Measurements from ENCODE around the gene SCUBE1. TPM values are rescaled to one million over a fixed set of nuclear protein-coding genes. Genes with fewer than 3 reads are reported as not detected.

The SCUBE1 gene
- total RNA-seq, 1 donor from 2014 or later: 2.9 TPM

- DNase-seq (ENCODE audit: low spot score): no peak
- ATAC-seq: no peak
Observed at GRCh38 chr22:43304831-43305590, 38.2 kb downstream of the SCUBE1 start.

GRCh38 chr22:43303751-43304150 lies 39.4 kb downstream of the SCUBE1 start:
- DNase-seq (ENCODE audit: low spot score): no peak
- no peak for ATAC-seq

GRCh38 chr22:43303166-43303565 lies 40.0 kb downstream of the SCUBE1 start:
- no peak for DNase-seq (ENCODE audit: low spot score)

DNA sequence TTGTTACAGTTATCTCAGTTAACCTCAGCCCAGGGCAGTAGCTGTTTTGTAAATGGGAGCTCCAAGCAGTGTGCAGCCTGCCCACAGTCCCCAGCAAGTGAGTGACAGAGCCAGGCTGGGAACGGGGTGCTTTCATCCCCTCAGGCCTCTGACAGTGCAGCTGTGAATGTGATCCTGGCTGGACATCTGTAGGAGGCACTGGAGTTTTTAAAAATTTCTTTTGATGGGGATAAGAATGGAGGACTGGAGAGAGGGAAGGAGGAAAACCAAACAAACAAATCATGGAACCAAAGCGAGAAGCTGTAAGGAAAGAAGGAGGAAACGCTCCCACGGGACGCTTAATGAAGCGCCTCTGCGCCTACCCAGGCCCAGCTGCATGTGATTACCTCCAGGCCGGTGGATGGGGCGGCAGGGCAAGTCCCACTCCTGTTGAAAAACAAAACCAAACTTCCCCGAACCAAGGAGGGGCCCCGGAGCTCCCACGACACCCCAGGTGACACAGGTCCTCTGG lies 40.6 kb downstream of the SCUBE1 start:
- no peak for ATAC-seq
- DNase-seq (ENCODE audit: low spot score): no peak

More at GRCh38 chr22:43303166-43303565, 40.0 kb downstream of the SCUBE1 start:
- ATAC-seq: no peak

- ATAC-seq (no peak), DNase-seq (ENCODE audit: low spot score) (no peak)
Observed at GRCh38 chr22:43301866-43302265, 41.3 kb downstream of the SCUBE1 start.

- ATAC-seq (no peak), DNase-seq (ENCODE audit: low spot score) (no peak)
Observed at GRCh38 chr22:43300891-43301676, 42.1 kb downstream of the SCUBE1 start.

GRCh38 chr22:43299736-43300135 lies 43.4 kb downstream of the SCUBE1 start:
- ATAC-seq (no peak), DNase-seq (ENCODE audit: low spot score) (no peak)

DNA sequence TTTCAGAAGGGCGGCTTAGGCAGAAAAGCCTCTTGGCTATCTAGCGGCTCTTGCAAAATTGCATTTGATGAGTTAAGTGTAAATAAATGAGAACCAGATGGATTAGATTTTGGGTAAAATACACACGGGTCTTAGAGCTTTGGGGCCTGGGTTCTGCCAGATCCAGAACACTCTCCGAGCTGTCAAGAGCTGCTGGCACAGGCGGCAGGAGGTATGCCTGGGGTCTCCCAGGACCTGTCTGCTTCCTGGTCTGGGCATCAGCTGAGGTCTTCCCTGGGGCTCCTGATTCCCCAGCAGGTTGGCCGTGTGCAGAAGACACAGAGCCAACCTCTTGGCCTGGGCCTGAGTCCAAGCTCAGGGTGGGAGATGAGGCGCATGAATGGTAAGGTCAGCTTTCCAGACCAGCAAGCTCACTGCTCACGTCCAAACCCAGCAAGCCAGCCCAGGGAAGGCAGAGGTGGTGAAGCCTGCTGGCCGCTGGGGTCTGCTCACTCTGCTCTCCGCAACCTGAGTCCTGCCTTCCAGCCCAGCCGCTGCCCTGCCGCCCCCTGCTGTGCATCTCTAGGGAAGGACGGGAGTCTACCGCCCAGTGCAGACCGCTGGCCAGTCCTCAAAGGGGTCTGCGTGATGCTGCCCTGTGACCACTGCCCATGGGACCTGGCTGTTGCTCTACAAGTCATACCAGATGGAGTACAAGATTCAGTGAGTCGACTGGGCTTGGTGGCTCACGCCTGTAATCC lies 44.9 kb downstream of the SCUBE1 start:
- ATAC-seq: peak; percentile 17
- DNase-seq (ENCODE audit: low spot score): no peak

DNA sequence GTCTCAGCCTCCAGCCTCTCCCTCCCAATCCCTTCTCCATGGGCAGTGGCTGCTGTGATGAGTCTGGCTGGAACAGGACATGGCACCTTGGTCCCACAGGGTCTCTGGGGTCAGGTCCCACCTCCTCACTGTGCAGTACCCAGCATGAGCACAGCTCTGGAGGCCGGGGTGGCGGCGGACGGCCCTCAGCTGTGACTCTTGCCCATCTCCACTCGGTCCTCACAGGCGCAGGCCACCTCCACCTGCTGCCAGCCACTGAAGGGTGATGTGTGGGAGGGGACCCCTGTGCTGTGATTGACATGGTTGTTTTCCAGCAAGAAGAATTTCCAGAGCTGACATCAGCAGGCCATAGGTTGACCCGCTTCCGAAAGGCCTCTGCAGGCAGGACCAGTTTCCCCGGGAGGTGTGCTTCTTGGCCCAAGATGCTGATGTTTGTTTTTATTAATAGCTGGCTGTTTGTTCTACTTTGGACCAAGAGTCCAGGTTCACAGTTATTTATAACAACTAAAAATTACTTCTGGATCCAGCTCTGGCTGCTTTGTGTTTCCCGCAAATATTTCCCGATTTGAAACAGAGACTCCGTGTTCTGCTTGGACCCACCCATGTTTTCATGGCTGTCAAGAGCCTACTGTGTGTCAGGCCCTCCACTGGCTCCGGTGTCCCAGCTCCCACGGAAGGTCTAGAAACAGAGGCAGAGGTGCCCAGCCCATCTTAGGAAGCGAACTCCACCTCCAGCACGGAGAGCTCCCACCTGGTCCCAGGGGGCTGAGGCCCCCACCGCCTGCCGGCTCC lies 45.7 kb downstream of the SCUBE1 start:
- peak; percentile 70 for ATAC-seq
- DNase-seq (ENCODE audit: low spot score): no peak

DNA sequence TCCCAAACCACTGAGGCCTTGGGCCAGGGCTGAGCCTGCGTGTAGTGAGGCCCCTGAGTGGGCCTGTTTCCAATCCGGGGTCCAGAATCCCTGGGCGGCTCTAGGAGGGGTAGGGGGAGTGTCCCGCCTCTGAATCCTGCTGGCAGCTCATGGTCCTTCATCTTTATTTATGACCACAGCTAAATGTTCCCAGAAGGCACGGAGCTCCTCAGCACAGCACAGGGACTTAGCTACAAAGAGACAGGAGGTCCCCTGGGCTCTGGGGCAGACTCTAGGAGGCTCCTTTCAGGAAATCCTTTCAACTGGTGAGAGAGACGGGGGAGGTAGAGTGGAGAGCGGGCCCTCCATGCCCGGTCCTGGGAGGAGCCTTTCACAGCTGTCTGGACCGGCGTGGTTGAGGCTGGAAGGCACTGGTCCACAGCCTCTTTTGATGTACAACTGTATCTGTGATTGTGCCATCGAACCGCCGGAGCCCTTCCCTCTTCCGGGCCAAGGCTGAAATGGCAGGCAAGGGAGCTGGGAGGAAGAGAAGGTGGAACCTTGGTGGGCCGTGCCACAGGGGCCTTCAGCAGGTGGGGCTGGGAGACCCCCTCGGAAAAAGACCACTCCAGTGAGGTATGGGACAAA lies 46.8 kb downstream of the SCUBE1 start:
- DNase-seq (ENCODE audit: low spot score) (no peak), ATAC-seq (no peak)

GRCh38 chr22:43295660-43296059 lies 47.5 kb downstream of the SCUBE1 start:
- ATAC-seq (no peak), DNase-seq (ENCODE audit: low spot score) (no peak)

- DNase-seq (ENCODE audit: low spot score) (no peak), ATAC-seq (no peak)
Observed at GRCh38 chr22:43295173-43295572, 48.0 kb downstream of the SCUBE1 start.

DNA sequence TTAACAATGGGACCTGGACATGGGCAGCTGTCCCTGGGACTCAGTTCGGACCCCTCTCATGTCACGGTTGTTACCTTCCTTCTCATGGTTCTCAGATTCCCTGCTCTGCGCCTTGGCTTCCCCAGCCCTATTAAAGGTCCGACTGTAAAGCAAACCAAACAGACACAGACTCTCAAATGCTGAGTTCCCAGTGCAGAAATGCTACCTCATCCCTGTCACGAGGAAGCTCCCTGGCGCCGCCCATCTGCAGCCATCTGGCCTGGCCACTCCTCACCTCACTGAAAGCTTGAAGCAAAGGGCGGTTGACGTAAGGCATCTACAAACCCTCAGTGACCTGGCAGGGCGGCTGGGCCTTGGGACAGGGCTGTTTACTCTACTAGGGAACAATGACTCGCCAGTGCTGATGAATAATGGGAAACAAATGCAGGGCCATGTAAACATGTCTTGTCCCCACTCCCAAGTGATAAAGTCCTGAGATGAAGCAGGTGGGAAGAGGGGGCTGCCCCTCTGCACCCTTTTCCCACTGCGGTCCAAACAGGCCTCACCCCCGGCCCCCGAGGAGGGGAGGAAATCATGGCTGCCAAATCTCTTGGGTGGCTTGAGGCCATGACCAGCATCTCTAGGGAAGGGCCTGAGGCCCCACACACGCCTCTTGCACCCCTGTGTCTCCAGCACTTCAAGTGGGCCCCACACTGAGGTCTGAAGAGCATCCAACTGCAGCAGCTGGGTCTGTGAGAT lies 49.3 kb downstream of the SCUBE1 start:
- DNase-seq (ENCODE audit: low spot score) (no peak), ATAC-seq (no peak)

- no peak for DNase-seq (ENCODE audit: low spot score)
Observed at GRCh38 chr22:43293259-43293654, 49.9 kb downstream of the SCUBE1 start.

GRCh38 chr22:43292630-43293018 lies 50.5 kb downstream of the SCUBE1 start:
- DNase-seq (ENCODE audit: low spot score): no peak
- no peak for ATAC-seq

More at GRCh38 chr22:43293259-43293654, 49.9 kb downstream of the SCUBE1 start:
- ATAC-seq: no peak

DNA sequence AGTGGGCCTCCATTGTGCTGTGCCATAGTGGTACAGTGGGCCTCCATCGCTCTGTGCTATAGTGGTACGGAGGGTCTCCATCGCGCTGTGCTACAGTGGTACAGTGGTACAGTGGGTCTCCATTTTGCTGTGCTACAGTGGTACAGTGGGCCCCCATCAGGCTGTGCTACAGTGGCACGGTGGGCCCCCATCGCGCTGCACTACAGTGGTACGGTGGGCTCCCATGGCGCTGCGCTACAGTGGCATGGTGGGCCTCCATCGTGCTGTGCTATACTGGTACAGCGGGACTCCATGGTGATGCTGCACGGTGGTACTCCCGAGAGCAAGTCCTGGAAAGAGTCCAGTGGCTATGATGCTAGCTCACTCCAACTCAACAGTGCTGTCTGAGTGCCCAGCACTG lies 51.8 kb downstream of the SCUBE1 start:
- no peak for DNase-seq (ENCODE audit: low spot score)
- no peak for ATAC-seq

DNA sequence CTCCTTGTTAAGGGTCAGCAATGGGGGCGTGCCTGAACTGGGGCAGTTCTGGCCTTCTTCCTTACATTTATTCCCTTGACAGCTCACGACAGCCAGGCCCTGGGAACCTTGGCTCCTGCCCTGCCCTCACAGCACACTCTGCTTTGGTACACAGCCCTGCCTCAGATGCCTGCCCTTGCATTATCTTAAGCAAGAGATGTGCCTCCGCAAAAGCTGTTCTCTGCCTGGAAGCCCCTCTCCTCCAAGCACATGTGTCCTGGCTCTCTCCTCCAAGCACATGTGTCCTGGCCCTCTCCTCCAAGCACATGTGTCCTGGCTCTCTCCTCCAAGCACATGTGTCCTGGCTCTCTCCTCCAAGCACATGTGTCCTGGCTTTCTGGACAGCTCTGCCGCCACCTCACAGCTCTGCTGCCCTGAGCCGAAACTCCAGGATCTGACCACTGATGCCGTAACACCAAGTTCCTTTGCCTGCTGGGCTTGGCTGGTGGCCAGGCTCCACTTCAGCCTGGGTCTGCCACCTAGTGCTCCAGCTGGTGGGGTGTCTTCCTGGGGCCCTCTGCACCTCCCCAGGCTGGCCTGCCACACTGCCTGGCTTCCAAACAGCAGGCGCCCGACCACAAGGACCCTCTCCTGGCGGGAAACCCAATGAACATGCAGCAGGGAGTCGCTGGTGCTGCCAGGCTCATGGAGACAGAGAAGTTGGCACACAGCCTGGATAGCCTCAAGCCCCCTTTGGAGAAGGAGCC lies 53.0 kb downstream of the SCUBE1 start:
- no peak for DNase-seq (ENCODE audit: low spot score)

DNA sequence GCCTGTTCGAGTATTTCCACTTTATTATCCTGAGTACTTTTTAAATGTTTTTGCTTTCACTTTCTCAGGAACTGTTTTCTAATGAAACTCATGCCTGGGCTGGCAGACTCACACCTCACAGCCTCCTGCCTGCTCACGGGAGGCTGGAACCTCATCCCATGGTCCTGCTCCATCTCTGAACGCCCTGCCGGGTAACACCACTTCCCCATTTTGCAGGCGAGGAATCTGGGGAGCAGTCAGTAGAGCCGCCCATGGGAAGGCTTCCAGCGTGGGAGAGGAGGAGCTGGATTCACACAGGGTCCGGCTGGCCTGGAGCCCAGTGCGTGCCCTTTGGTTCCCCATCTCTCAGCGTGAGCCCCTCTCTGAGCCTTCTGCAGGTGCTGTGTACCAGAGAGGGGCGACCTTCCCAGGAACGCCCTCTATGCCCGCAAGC lies 53.6 kb downstream of the SCUBE1 start:
- DNase-seq (ENCODE audit: low spot score): no peak
- ATAC-seq: no peak

More for the DNA sequence above, 53.0 kb downstream of the SCUBE1 start:
- ATAC-seq: no peak
